Hematopoietic multipotent progenitor cell treated with erythropoietin and hydrocortisone succinate and interleukin-3 and kit ligand, for 4 days (in vitro differentiated cells): ENCODE results near the gene PPP2R5C.
"Not testable (repeated sequence)": the region's sequence is repeated elsewhere in the genome, so short reads cannot be mapped to it uniquely, and the experiment has no call there.

ENCODE experiments used
- DNase-seq: peaks from one replicate; pipeline ENCODE4 v3.0.0-alpha.2; 2015

Gene PPP2R5C

GRCh38 chr14:101956179-101956885, 194.8 kb downstream of the PPP2R5C start:
- no peak for DNase-seq

GRCh38 chr14:101957406-101958234, 196.1 kb downstream of the PPP2R5C start:
- DNase-seq, result peak; percentile 95

GRCh38 chr14:101958418-101959180, 197.1 kb downstream of the PPP2R5C start:
- DNase-seq, result no peak

GRCh38 chr14:101959277-101959676, 197.8 kb downstream of the PPP2R5C start:
- no peak for DNase-seq

- DNase-seq, result peak; percentile 76
These were observed 198.7 kb downstream of the PPP2R5C start for GRCh38 chr14:101960225-101960624.

GRCh38 chr14:101961011-101961721, 199.7 kb downstream of the PPP2R5C start:
- peak; percentile 93 for DNase-seq

- no peak for DNase-seq
These were observed 200.4 kb downstream of the PPP2R5C start for GRCh38 chr14:101961746-101962502.

GRCh38 chr14:101962503-101962874, 201.0 kb downstream of the PPP2R5C start:
- DNase-seq, result no peak

GRCh38 chr14:101963052-101963451, 201.5 kb downstream of the PPP2R5C start:
- no peak for DNase-seq

- DNase-seq, result no peak
These were observed 202.3 kb downstream of the PPP2R5C start for GRCh38 chr14:101963656-101964296.

GRCh38 chr14:101964297-101965180, 203.0 kb downstream of the PPP2R5C start, which contains the start of gene DYNC1H1:
TSS of gene DYNC1H1 (plus strand) at chr14:101964573. CDS start at chr14:101964692, 119 bp downstream.
- DNase-seq, result peak; percentile 95

GRCh38 chr14:101965181-101965544, 203.7 kb downstream of the PPP2R5C start:
- peak; percentile 88 for DNase-seq

- peak; percentile 25 for DNase-seq
These were observed 204.5 kb downstream of the PPP2R5C start for GRCh38 chr14:101965770-101966722.

- no peak for DNase-seq
These were observed 205.2 kb downstream of the PPP2R5C start for GRCh38 chr14:101966742-101967141.

- DNase-seq, result no peak
These were observed 206.7 kb downstream of the PPP2R5C start for GRCh38 chr14:101968186-101968585.

- no peak for DNase-seq
These were observed 208.0 kb downstream of the PPP2R5C start for GRCh38 chr14:101969481-101969880.

GRCh38 chr14:101970830-101971400, 209.4 kb downstream of the PPP2R5C start:
- DNase-seq, result no peak

- not testable (repeated sequence) for DNase-seq
These were observed 209.9 kb downstream of the PPP2R5C start for GRCh38 chr14:101971458-101971857.
